ENCODE measurements around the gene LRFN2. TPM values are rescaled to one million over a fixed set of nuclear protein-coding genes. Genes with fewer than 3 reads are reported as not detected.

LRFN2 gene
- total and polyA plus RNA-seq, 4 donors = 0.01 to 0.06 TPM; not detected in 2

DNA sequence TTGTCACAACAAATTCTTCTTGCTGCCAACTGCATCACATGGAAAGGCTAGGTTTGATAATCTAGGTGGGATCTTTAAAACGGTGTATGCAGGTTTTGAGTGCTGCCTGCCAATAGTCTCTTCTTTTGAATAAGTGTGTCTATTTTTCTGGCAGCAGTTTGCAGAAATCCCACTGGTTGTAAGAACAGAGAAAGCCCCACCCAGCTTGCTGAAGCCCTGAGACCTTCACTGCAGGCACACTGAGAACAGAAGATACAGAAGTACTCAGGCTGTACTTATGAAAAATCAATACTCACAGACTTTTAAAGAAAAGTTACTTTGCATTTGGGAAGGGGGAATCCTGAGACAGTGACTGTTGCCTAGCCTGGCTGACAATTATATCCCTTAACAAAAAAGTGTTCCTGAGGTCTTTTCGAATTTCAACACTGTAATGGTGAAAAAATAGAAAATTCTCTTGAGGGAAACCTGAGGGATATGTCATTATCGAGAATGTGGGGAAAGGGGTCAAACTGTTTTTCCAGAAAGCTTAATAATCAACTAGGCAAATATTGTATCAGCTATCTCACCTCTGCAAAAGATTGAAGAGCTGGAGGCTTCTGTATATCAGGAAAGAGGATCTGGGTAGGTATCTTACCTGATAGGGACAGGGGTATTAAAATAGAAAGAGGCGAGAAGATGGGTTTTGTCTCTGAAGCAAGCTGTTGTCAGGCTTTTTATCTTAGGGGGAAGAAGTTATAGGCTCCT lies 199.9 kb downstream of the LRFN2 start:
- no peak overlapping the region for H3K4me3 ChIP-seq
- peaks cover 0 to 2% (median 0%) of the 10 kb centered on the region in 4 donors for H3K9me3 ChIP-seq (ENCODE audit: control insufficient read depth in 4 of 4, insufficient read depth in 3 of 4, low read length in 3 of 4)
- TF ChIP-seq, protein P1, sequence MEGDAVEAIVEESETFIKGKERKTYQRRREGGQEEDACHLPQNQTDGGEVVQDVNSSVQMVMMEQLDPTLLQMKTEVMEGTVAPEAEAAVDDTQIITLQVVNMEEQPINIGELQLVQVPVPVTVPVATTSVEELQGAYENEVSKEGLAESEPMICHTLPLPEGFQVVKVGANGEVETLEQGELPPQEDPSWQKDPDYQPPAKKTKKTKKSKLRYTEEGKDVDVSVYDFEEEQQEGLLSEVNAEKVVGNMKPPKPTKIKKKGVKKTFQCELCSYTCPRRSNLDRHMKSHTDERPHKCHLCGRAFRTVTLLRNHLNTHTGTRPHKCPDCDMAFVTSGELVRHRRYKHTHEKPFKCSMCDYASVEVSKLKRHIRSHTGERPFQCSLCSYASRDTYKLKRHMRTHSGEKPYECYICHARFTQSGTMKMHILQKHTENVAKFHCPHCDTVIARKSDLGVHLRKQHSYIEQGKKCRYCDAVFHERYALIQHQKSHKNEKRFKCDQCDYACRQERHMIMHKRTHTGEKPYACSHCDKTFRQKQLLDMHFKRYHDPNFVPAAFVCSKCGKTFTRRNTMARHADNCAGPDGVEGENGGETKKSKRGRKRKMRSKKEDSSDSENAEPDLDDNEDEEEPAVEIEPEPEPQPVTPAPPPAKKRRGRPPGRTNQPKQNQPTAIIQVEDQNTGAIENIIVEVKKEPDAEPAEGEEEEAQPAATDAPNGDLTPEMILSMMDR (IDR thresholded peaks at IDR 0.05; ENCODE audit: control extremely low read depth, extremely low read depth) = no peak
- WGBS, 2 donors = 70 to 81% methylated on average over 4 of the region's 4 CpGs
- H3K36me3 ChIP-seq (ENCODE audit: control insufficient read depth in 4 of 4, insufficient read depth in 4 of 4, low read length in 4 of 4) = no peaks in the 10 kb centered on the region
- DNase-seq = no peak
- H3K9ac ChIP-seq (ENCODE audit: insufficient read depth in 1 of 2, low read length in 2 of 2) = no peak overlapping the region
- H3K27me3 ChIP-seq (ENCODE audit: control insufficient read depth in 3 of 3, insufficient read depth in 3 of 3, low read length in 2 of 3) = peaks cover 0 to 4% (median 0%) of the 10 kb centered on the region in 3 donors
- ATAC-seq (ENCODE audit: insufficient read depth, low FRiP score) = no peak
- H3K27ac ChIP-seq (ENCODE audit: low read depth in 1 of 2, low read length in 1 of 2) = no peak overlapping the region
- H3K4me1 ChIP-seq (ENCODE audit: control insufficient read depth in 5 of 5, insufficient read depth in 5 of 5, low read length in 5 of 5) = no peaks in the 10 kb centered on the region

DNA sequence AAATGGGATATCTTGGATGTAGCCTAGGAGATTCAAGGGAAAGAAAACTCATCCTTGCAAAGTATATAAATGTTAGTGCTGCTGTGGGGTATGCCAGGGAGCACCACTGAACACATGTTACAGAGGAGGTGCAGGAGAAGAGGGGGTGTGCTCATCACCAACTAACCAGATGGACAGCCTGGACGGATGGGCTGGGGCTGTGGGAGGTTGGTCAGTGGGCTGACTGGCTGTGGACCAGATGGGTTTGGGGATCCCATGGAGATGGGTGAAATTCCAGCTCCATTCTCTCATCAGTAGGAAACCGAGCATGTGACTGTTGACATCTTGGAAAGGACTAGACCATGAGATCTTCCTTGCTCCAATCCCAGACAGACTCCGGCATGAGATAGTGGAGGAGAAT lies 201.0 kb downstream of the LRFN2 start:
- TF ChIP-seq, protein P1 (IDR thresholded peaks at IDR 0.05; ENCODE audit: control extremely low read depth, extremely low read depth) = no peak
- Histone ChIP-seq H3K9me3 (ENCODE audit: control insufficient read depth in 4 of 4, insufficient read depth in 3 of 4, low read length in 3 of 4) (peaks cover 0 to 5% (median 0%) of the 10 kb centered on the region in 4 donors), H3K4me3 (no peak overlapping the region), H3K27me3 (ENCODE audit: control insufficient read depth in 3 of 3, insufficient read depth in 3 of 3, low read length in 2 of 3) (peaks cover 0 to 4% (median 0%) of the 10 kb centered on the region in 3 donors), H3K36me3 (ENCODE audit: control insufficient read depth in 4 of 4, insufficient read depth in 4 of 4, low read length in 4 of 4) (no peaks in the 10 kb centered on the region), H3K4me1 (ENCODE audit: control insufficient read depth in 5 of 5, insufficient read depth in 5 of 5, low read length in 5 of 5) (no peaks in the 10 kb centered on the region), H3K27ac (ENCODE audit: low read depth in 1 of 2, low read length in 1 of 2) (no peak overlapping the region), H3K9ac (ENCODE audit: insufficient read depth in 1 of 2, low read length in 2 of 2) (no peak overlapping the region)
- WGBS, 2 donors = 63 to 90% methylated on average over 3 of the region's 3 CpGs
- DNase-seq (no peak), ATAC-seq (ENCODE audit: insufficient read depth, low FRiP score) (no peak)

DNA sequence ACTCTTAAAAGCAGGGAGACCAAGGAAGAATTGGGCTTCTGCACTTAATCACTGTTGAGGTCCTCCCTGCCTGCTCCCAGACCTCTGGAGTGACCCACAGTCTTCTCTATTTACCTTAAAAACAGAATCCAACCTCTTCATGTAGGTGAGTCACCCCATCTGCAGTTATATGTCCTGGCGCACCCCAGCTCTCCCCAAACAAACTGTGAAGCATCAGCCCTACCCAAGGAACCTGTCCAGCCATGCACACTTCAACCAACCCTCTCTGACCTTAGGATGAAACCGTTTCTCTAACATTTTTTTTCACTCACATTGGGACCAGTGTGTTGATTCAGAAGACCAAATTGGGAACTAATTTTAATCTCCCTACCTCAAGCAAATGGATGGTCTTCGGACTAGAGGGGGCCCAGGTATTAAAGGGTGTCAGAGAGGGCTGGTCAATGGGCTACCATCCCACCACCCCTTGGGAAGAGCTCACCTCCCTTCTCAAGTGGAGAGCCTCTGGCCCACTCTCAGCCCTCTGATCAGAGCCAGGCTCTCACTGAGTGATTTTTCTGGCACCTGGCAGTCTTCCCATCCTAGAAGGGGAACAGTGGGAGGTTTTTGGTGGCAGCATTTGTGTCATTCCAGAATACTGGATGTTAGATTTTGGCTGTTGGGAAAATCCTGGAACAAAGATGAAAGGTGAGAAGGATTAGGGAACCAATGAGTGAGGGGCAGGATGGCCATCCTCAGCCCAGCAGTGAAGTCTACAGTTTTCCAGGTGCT lies 203.6 kb downstream of the LRFN2 start:
- 70 to 74% methylated on average over 3 of the region's 3 CpGs for WGBS, 2 donors
- H3K4me3 ChIP-seq = no peak overlapping the region

More for the DNA sequence above, 203.6 kb downstream of the LRFN2 start:
- no peak overlapping the region for H3K27ac ChIP-seq (ENCODE audit: low read depth in 1 of 2, low read length in 1 of 2)
- H3K9me3 ChIP-seq (ENCODE audit: control insufficient read depth in 4 of 4, insufficient read depth in 3 of 4, low read length in 3 of 4) = peaks cover 0 to 5% (median 0%) of the 10 kb centered on the region in 4 donors
- TF ChIP-seq, protein P1 (IDR thresholded peaks at IDR 0.05; ENCODE audit: control extremely low read depth, extremely low read depth) = no peak
- H3K9ac ChIP-seq (ENCODE audit: insufficient read depth in 1 of 2, low read length in 2 of 2) = no peak overlapping the region
- no peaks in the 10 kb centered on the region for H3K4me1 ChIP-seq (ENCODE audit: control insufficient read depth in 5 of 5, insufficient read depth in 5 of 5, low read length in 5 of 5)
- no peak for ATAC-seq (ENCODE audit: insufficient read depth, low FRiP score)
- no peak for DNase-seq
- no peaks in the 10 kb centered on the region for H3K36me3 ChIP-seq (ENCODE audit: control insufficient read depth in 4 of 4, insufficient read depth in 4 of 4, low read length in 4 of 4)
- peaks cover 0 to 4% (median 0%) of the 10 kb centered on the region in 3 donors for H3K27me3 ChIP-seq (ENCODE audit: control insufficient read depth in 3 of 3, insufficient read depth in 3 of 3, low read length in 2 of 3)

All from lung (tissue), 12 donors.